Measurements from ENCODE around the gene GDF10.

GRCh38 chr10:47325303-47326291, 25.6 kb downstream of the GDF10 start:
- no peak for TF ChIP-seq CTCF (IDR thresholded peaks at IDR 0.05)
- TF ChIP-seq POLR2A (IDR thresholded peaks at IDR 0.05), result no peak
